Fibroblast of lung (primary cell): Measurements from ENCODE around the gene RING1. TPM values are rescaled to one million over a fixed set of nuclear protein-coding genes. Genes with fewer than 3 reads are reported as not detected.
A peak's percentile ranks its signal among the peaks of the same experiment; 100 is the strongest.

Experiments
- DNase-seq, 2 donors: peaks; one replicate each; pipeline versions ENCODE4 v3.0.0 to v3.0.0-alpha.2; 2010; ENCODE audit warnings: low read depth in 2 of 2
- H2AFZ ChIP-seq: 2 replicates; pipeline ENCODE4 v1.5.1; 2012; ENCODE audit warnings: low read length, control low read depth, inconsistent platforms
- H3K27ac ChIP-seq: 2 replicates; pipeline ENCODE4 v1.5.1; 2011; ENCODE audit warnings: low read length, control low read depth; ENCODE audit not compliant: insufficient read depth
- H3K27me3 ChIP-seq: 2 replicates; pipeline ENCODE4 v1.5.1; 2011; ENCODE audit warnings: mild to moderate bottlenecking, low read length; ENCODE audit not compliant: control insufficient read depth, insufficient read depth
- H3K36me3 ChIP-seq: 2 replicates; pipeline ENCODE4 v1.5.1; 2011; ENCODE audit warnings: low read length; ENCODE audit not compliant: control insufficient read depth, insufficient read depth
- H3K4me1 ChIP-seq: 2 replicates; pipeline ENCODE4 v1.5.1; 2011; ENCODE audit warnings: low read length; ENCODE audit not compliant: control insufficient read depth, insufficient read depth; ENCODE audit errors: extremely low read depth
- H3K4me2 ChIP-seq: 2 replicates; pipeline ENCODE4 v1.5.1; 2011; ENCODE audit warnings: low read length, control low read depth; ENCODE audit not compliant: insufficient read depth; ENCODE audit errors: extremely low read depth
- H3K4me3 ChIP-seq, 4 experiments: fragments of 200-600 bp in 1 of 4; sonication (generic) in 1 of 4; replicated peaks in 1 of 4; 2 replicates each; pipeline ENCODE4 v1.5.1; 2011 to 2016; ENCODE audit warnings: low read length in 4 of 4, low read depth in 3 of 4, mild to moderate bottlenecking in 3 of 4, control low read depth in 2 of 4, inconsistent platforms in 1 of 4, mixed read lengths in 1 of 4; ENCODE audit not compliant: insufficient read depth in 1 of 4; ENCODE audit errors: control extremely low read depth in 1 of 4
- H3K79me2 ChIP-seq: 2 replicates; pipeline ENCODE4 v1.5.1; 2012; ENCODE audit warnings: mild to moderate bottlenecking, low read length, inconsistent platforms; ENCODE audit not compliant: control insufficient read depth, insufficient read depth
- H3K9ac ChIP-seq: 2 replicates; pipeline ENCODE4 v1.5.1; 2011; ENCODE audit warnings: mild to moderate bottlenecking, low read length, control low read depth; ENCODE audit not compliant: insufficient read depth
- H3K9me3 ChIP-seq: 2 replicates; pipeline ENCODE4 v1.5.1; 2012; ENCODE audit warnings: low read depth, low read length; ENCODE audit not compliant: control insufficient read depth, insufficient read depth
- H4K20me1 ChIP-seq: 2 replicates; pipeline ENCODE4 v1.5.1; 2011; ENCODE audit warnings: low read length; ENCODE audit not compliant: control insufficient read depth, insufficient read depth; ENCODE audit errors: extremely low read depth
- EZH2 ChIP-seq: IDR thresholded peaks from 2 replicates; pipeline ENCODE4 v1.5.1; 2012; ENCODE audit warnings: low read length, control low read depth, mild to moderate bottlenecking; ENCODE audit errors: missing control alignments
- polyA plus RNA-seq, 2 donors: library from polyadenylated mRNA; depleted of rRNA in 1 of 2; stranded (reverse) in 1 of 2; unstranded in 1 of 2; fragments of >200 nt; gene quantifications; 2 replicates each; pipeline ENCODE4 v1.2.1, GENCODE V29; 2011 to 2012; ENCODE audit warnings: missing spikeins in 1 of 2
- total RNA-seq: library from RNA; depleted of rRNA; stranded (reverse); fragments of >200 nt; gene quantifications from 2 replicates; pipeline ENCODE4 v1.2.1, GENCODE V29; 2014
- TF ChIP-seq, protein P1 (sequence below), 2 donors: IDR thresholded peaks in 1 of 2; conservative IDR thresholded peaks in 1 of 2; 1 replicate in 1 of 2; 2 replicates in 1 of 2; pipeline ENCODE4 v1.5.1; 2011 to 2012; ENCODE audit warnings: low read length in 2 of 2, control low read depth in 1 of 2, inconsistent platforms in 1 of 2, low read depth in 1 of 2, mild to moderate bottlenecking in 1 of 2

Gene RING1
- total and polyA plus RNA-seq, 2 donors (not counting 1 experiment from before 2014, with no cell fraction given): 24.7 to 30.6 TPM

DNA sequence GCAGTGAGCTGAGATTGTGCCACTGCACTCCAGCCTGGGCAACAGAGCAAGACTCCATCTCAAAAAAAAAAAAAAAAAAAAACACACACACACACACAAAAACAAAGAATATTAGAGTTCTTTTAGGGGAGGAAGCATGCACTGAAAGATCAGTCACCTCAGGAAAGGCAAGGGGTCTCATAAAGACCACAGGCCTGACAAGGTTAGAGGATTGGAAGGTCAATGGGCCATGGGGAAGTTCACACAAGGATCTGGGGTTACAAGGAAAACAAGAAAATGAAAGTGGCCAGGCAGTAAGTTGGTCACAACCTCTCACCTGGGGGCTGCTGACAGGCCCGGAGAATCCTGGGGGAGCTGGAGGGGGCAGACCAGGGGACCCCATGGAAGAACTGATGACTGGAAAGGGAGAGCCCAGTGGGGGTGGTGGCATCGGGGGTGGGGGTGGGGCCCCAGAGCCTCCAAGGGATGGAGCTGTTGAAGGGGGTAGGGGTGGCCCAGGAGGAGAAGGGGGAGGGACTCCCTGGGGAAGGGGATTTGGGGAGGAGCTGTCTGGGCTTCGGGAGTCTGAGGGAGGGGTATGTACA lies 9.4 kb upstream of the RING1 start:
- no peaks in the 10 kb centered on the region for H3K27me3 ChIP-seq
- peaks cover 17% of the 10 kb centered on the region for H3K4me1 ChIP-seq
- peaks cover 51% of the 10 kb centered on the region for H3K79me2 ChIP-seq
- H2AFZ ChIP-seq: no peak overlapping the region
- H3K36me3 ChIP-seq: peaks cover 30% of the 10 kb centered on the region
- no peak overlapping the region for H3K27ac ChIP-seq
- H3K4me3 ChIP-seq: peak overlapping the region; percentile 67 to 97 (median 96)
- TF ChIP-seq EZH2: no peak
- TF ChIP-seq, protein P1, sequence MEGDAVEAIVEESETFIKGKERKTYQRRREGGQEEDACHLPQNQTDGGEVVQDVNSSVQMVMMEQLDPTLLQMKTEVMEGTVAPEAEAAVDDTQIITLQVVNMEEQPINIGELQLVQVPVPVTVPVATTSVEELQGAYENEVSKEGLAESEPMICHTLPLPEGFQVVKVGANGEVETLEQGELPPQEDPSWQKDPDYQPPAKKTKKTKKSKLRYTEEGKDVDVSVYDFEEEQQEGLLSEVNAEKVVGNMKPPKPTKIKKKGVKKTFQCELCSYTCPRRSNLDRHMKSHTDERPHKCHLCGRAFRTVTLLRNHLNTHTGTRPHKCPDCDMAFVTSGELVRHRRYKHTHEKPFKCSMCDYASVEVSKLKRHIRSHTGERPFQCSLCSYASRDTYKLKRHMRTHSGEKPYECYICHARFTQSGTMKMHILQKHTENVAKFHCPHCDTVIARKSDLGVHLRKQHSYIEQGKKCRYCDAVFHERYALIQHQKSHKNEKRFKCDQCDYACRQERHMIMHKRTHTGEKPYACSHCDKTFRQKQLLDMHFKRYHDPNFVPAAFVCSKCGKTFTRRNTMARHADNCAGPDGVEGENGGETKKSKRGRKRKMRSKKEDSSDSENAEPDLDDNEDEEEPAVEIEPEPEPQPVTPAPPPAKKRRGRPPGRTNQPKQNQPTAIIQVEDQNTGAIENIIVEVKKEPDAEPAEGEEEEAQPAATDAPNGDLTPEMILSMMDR (conservative IDR thresholded peaks at IDR 0.05 in 1 of 2, IDR thresholded peaks at IDR 0.05 in 1 of 2; ENCODE audit: low read depth in 1 of 2, low read length in 2 of 2): no peak
- peak overlapping the region; percentile 98 for H3K4me2 ChIP-seq
- DNase-seq: no peak
- no peaks in the 10 kb centered on the region for H3K9me3 ChIP-seq
- H3K9ac ChIP-seq: no peak overlapping the region
- H4K20me1 ChIP-seq: no peaks in the 10 kb centered on the region

GRCh38 chr6:33199687-33200218 lies 8.5 kb upstream of the RING1 start:
- Histone ChIP-seq H3K4me1 (peaks cover 22% of the 10 kb centered on the region), H4K20me1 (no peaks in the 10 kb centered on the region), H3K27me3 (no peaks in the 10 kb centered on the region), H3K9me3 (no peaks in the 10 kb centered on the region), H3K79me2 (peaks cover 52% of the 10 kb centered on the region), H3K9ac (peak overlapping the region; percentile 98), H2AFZ (peak overlapping the region; percentile 47), H3K4me2 (peak overlapping the region; percentile 98), H3K36me3 (peaks cover 30% of the 10 kb centered on the region), H3K27ac (peak overlapping the region; percentile 94), H3K4me3 (peak overlapping the region; percentile 67 to 97 (median 96))
- peak; percentile 59 to 64 for DNase-seq
- TF ChIP-seq, protein P1 (conservative IDR thresholded peaks at IDR 0.05 in 1 of 2, IDR thresholded peaks at IDR 0.05 in 1 of 2; ENCODE audit: low read depth in 1 of 2, low read length in 2 of 2): no peak
- TF ChIP-seq EZH2: no peak

GRCh38 chr6:33200219-33201146 lies 7.8 kb upstream of the RING1 start, which contains the start of the genes RXRB and SLC39A7:
TSS of gene RXRB (minus strand) at chr6:33200665. CDS start at chr6:33200476, 189 bp downstream.
TSS of gene SLC39A7 (plus strand) at chr6:33200867. CDS start at chr6:33201246, 379 bp downstream.
- Histone ChIP-seq H3K9me3 (no peaks in the 10 kb centered on the region), H3K4me1 (peaks cover 30% of the 10 kb centered on the region), H4K20me1 (no peaks in the 10 kb centered on the region), H3K4me3 (peak within 1 kb of the TSS; percentile 67 to 97 (median 96)), H3K27me3 (no peaks in the 10 kb centered on the region), H2AFZ (peak within 1 kb of the TSS; percentile 93), H3K27ac (peak within 1 kb of the TSS; percentile 94), H3K79me2 (peaks cover 52% of the 10 kb centered on the region), H3K9ac (peak within 1 kb of the TSS; percentile 98), H3K4me2 (peak within 1 kb of the TSS; percentile 99), H3K36me3 (peaks cover 24% of the 10 kb centered on the region)
- DNase-seq: peak; percentile 97 to 99
- TF ChIP-seq, protein P1 (conservative IDR thresholded peaks at IDR 0.05 in 1 of 2, IDR thresholded peaks at IDR 0.05 in 1 of 2; ENCODE audit: low read depth in 1 of 2, low read length in 2 of 2): no peak
- no peak for TF ChIP-seq EZH2
